Stomach (tissue), 9 donors: ENCODE data around the gene IFT25. TPM values are rescaled to one million over a fixed set of nuclear protein-coding genes. Genes with fewer than 3 reads are reported as not detected.

Experiments
- DNase-seq, 2 donors: peaks; one replicate each; pipeline versions ENCODE4 v3.0.0 to v3.0.0-alpha.2; 2013 to 2019
- H3K27ac ChIP-seq, 5 donors: fragments of 200-600 bp in 4 of 5; sonication (generic) in 4 of 5; one replicate each; pipeline ENCODE4 v1.5.1; 2013 to 2019; ENCODE audit warnings: mild to moderate bottlenecking in 1 of 5, moderate library complexity in 1 of 5
- H3K27me3 ChIP-seq, 3 donors: fragments of 200-600 bp; sonication (generic); one replicate each; pipeline ENCODE4 v1.5.1; 2017 to 2019; ENCODE audit warnings: mixed run types in 1 of 3
- H3K36me3 ChIP-seq, 4 donors: fragments of 200-600 bp; sonication (generic); 1 replicate in 3 of 4; 2 replicates in 1 of 4; pipeline ENCODE4 v1.5.1; 2016 to 2019
- H3K4me1 ChIP-seq, 4 donors: fragments of 200-600 bp; sonication (generic); one replicate each; pipeline ENCODE4 v1.5.1; 2016 to 2019
- H3K4me3 ChIP-seq, 4 donors: fragments of 200-600 bp; sonication (generic) in 3 of 4; one replicate each; pipeline ENCODE4 v1.5.1; 2016 to 2019; ENCODE audit warnings: mild to moderate bottlenecking in 1 of 4
- H3K9me3 ChIP-seq, 4 donors: fragments of 200-600 bp; sonication (generic); one replicate each; pipeline ENCODE4 v1.5.1; 2016 to 2019
- EP300 ChIP-seq: sonication (generic); formaldehyde crosslinking; IDR thresholded peaks from one replicate; pipeline ENCODE4 v1.6.1; 2017; ENCODE audit warnings: antibody characterized with exemption
- POLR2A ChIP-seq, 4 donors: fragments of 450-650 bp; IDR thresholded peaks; one replicate each; pipeline ENCODE4 v1.6.1; 2016; ENCODE audit warnings: antibody characterized with exemption in 4 of 4, control low read depth in 2 of 4, mild to moderate bottlenecking in 1 of 4, moderate library complexity in 1 of 4
- POLR2AphosphoS5 ChIP-seq, 3 donors: sonication (generic); formaldehyde crosslinking; IDR thresholded peaks; one replicate each; pipeline ENCODE4 v1.6.1; 2016; ENCODE audit warnings: antibody characterized with exemption in 3 of 3
- WGBS, 5 donors: extraction: QIAGEN DNeasy Blood & Tissue Kit in 3 of 5; methylation state at CpG; one replicate each; pipeline versions ENCODE4 v1.1.5 to v1.1.7; 2013 to 2018; 5-methylcytosine and 5-hydroxymethylcytosine counted together
- intact Hi-C: fragments of 100-400 bp; cut with DNase I; formaldehyde crosslinking; loops from one replicate; pipeline ENCODE4 v1.15.1; 2023; ENCODE audit warnings: low total_unique reads
- polyA plus RNA-seq, 3 donors: library from polyadenylated mRNA; stranded (reverse); fragments of 200-250 nt; gene quantifications; one replicate each; pipeline ENCODE4 v1.2.3, GENCODE V29; 2013
- total RNA-seq, 5 donors: library from RNA; depleted of rRNA; stranded (reverse); fragments of >200 nt; gene quantifications; one replicate each; pipeline versions ENCODE4 v1.1.0 to v1.2.3, GENCODE V29; 2014 to 2016
- TF ChIP-seq, protein P1 (sequence below), 7 experiments: fragments of 450-650 bp in 4 of 7; fragments of 200-600 bp in 3 of 7; sonication (generic) in 3 of 7; IDR thresholded peaks; one replicate each; pipeline ENCODE4 v1.5.1; 2016 to 2019; ENCODE audit warnings: antibody characterized with exemption in 7 of 7, control low read depth in 2 of 7, mild to moderate bottlenecking in 1 of 7
- donor health status: healthy with polysubstance abuse.
- donor health status: Bipolar disorder and iron deficiency.
- donor health status: healthy.

IFT25 gene
- total and polyA plus RNA-seq, 8 donors: 5.8 to 71.2 (median 40.9) TPM

DNA sequence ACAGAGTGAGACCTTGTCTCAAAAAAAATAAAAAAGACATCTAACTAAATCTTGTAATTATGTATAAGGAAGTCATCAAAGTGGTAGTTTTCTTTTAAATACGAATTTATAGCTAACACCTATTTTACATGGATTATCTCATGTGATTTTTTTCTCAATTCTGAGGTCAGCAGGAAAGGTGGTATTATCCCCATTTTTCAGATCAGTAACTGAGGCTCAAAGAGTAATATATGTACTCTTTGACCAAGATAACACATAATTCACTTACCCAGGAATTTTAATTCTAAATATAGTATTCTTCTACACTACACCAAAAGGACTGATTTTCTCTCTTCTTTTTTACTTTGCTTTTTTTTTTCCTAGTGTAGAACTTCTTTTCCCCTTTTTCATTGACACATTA lies 9.1 kb downstream of the IFT25 start:
- peaks cover 0 to 39% (median 2%) of the 10 kb centered on the region in 4 donors for H3K4me1 ChIP-seq
- no peaks in the 10 kb centered on the region for H3K27me3 ChIP-seq
- no peak overlapping the region for H3K4me3 ChIP-seq
- WGBS, 5 donors: 93 to 97% (median 93%) methylated on average over 1 of the region's 1 CpG
- DNase-seq: no peak
- intact Hi-C loops: no loop called here
- H3K36me3 ChIP-seq: peaks cover 0 to 28% (median 9%) of the 10 kb centered on the region in 4 donors
- no peak overlapping the region for H3K27ac ChIP-seq
- TF ChIP-seq POLR2AphosphoS5 (IDR thresholded peaks at IDR 0.05) (no peak), POLR2A (IDR thresholded peaks at IDR 0.05) (no peak), EP300 (no peak)
- TF ChIP-seq, protein P1, sequence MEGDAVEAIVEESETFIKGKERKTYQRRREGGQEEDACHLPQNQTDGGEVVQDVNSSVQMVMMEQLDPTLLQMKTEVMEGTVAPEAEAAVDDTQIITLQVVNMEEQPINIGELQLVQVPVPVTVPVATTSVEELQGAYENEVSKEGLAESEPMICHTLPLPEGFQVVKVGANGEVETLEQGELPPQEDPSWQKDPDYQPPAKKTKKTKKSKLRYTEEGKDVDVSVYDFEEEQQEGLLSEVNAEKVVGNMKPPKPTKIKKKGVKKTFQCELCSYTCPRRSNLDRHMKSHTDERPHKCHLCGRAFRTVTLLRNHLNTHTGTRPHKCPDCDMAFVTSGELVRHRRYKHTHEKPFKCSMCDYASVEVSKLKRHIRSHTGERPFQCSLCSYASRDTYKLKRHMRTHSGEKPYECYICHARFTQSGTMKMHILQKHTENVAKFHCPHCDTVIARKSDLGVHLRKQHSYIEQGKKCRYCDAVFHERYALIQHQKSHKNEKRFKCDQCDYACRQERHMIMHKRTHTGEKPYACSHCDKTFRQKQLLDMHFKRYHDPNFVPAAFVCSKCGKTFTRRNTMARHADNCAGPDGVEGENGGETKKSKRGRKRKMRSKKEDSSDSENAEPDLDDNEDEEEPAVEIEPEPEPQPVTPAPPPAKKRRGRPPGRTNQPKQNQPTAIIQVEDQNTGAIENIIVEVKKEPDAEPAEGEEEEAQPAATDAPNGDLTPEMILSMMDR (IDR thresholded peaks at IDR 0.05): no peak
- H3K9me3 ChIP-seq: peaks cover 0 to 12% (median 0%) of the 10 kb centered on the region in 4 donors

DNA sequence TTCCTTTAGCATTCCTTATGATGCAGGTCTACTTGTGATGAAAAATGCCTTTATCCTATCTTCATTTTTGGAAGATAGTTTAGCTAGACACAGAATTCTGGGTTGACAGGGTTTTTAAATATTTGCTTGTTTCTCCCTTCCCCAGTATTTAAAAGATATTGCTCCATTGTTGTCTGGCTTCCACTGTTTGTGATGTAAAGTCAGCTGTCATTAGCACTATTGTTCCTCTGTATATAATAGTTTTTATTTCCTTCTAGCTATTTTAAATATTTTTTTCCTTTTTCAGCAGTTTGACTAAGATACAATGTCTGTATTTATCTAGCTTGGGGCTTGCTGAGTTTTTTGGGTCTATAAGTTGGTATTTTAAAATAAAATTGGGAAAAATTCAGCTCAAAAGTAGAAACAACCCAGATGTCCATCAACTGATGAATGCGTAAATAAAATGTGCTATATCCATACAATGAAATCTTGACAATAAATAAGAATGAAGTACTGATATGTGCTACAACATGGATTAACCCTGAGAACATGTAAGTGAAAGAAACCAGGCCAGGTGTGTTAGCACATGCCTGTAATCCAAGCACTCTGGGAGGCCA lies 11.2 kb downstream of the IFT25 start:
- intact Hi-C loops: no loop called here
- Histone ChIP-seq H3K36me3 (peaks cover 0 to 40% (median 14%) of the 10 kb centered on the region in 4 donors), H3K27me3 (no peaks in the 10 kb centered on the region), H3K4me3 (no peak overlapping the region), H3K27ac (no peak overlapping the region), H3K4me1 (peaks cover 0 to 23% (median 0%) of the 10 kb centered on the region in 4 donors), H3K9me3 (peaks cover 0 to 12% (median 0%) of the 10 kb centered on the region in 4 donors)
- no peak for DNase-seq
- TF ChIP-seq POLR2A (IDR thresholded peaks at IDR 0.05): no peak
- no peak for TF ChIP-seq POLR2AphosphoS5 (IDR thresholded peaks at IDR 0.05)
- TF ChIP-seq, protein P1 (IDR thresholded peaks at IDR 0.05): no peak
- TF ChIP-seq EP300: no peak
- WGBS, 5 donors: 97 to 100% (median 100%) methylated on average over 1 of the region's 1 CpG

DNA sequence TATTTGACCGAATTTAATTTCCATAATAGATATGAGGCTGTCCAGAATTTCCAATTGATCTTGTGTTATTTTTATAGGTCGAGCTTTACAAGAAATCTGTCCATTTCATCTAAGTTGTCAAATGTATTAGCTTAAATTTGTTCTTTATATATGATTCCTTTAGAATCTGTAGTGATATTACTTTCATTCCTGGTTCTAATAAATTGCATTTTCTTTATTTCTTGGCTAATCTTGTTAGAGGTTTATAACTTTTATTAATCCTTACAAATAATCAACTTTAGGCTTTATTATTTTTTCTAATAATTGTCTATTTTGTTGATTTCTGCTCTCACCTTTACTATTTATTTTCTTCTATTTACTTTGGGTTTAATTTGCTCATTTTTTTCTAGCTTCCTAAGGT lies 14.0 kb downstream of the IFT25 start:
- H3K4me1 ChIP-seq: no peaks in the 10 kb centered on the region
- intact Hi-C loops: no loop called here
- no peak overlapping the region for H3K4me3 ChIP-seq
- H3K27ac ChIP-seq: no peak overlapping the region
- TF ChIP-seq POLR2AphosphoS5 (IDR thresholded peaks at IDR 0.05) (no peak), POLR2A (IDR thresholded peaks at IDR 0.05) (no peak), EP300 (no peak)
- TF ChIP-seq, protein P1 (IDR thresholded peaks at IDR 0.05): no peak
- peaks cover 0 to 12% (median 0%) of the 10 kb centered on the region in 4 donors for H3K9me3 ChIP-seq
- peaks cover 0 to 58% (median 38%) of the 10 kb centered on the region in 4 donors for H3K36me3 ChIP-seq
- no peaks in the 10 kb centered on the region for H3K27me3 ChIP-seq
- 94 to 99% (median 97%) methylated on average over 2 of the region's 2 CpGs for WGBS, 5 donors
- DNase-seq: no peak

DNA sequence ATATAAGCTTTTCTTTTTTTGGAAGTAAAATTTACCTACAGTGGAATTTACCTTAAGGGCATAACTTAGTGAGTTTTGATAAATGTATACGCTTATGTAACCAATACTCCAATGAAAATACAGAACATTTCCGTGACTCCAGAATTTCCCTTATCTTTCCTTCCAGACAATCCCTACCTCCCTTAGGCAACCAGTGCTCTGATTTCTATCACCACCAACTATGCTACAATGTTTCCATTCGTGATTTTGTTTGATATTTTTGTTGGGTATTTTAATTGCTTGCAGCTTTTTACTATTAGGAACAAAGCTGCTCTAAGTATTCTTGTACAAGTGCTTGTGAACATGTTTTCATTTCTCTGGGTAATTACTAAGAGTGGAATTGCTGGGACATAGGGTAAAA lies 14.6 kb downstream of the IFT25 start:
- DNase-seq: no peak
- intact Hi-C loops: no loop called here
- TF ChIP-seq POLR2AphosphoS5 (IDR thresholded peaks at IDR 0.05): no peak
- no peak for TF ChIP-seq POLR2A (IDR thresholded peaks at IDR 0.05)
- no peak for TF ChIP-seq EP300
- TF ChIP-seq, protein P1 (IDR thresholded peaks at IDR 0.05): no peak
- WGBS, 5 donors: 83 to 89% (median 87%) methylated on average over 3 of the region's 3 CpGs
- Histone ChIP-seq H3K4me1 (no peaks in the 10 kb centered on the region), H3K4me3 (no peak overlapping the region), H3K36me3 (peaks cover 0 to 64% (median 42%) of the 10 kb centered on the region in 4 donors), H3K9me3 (peaks cover 0 to 12% (median 0%) of the 10 kb centered on the region in 4 donors), H3K27ac (no peak overlapping the region), H3K27me3 (no peaks in the 10 kb centered on the region)
